HG03432 (cell line): ENCODE measurements around the gene FAM47B.

Experiments
- ATAC-seq: cut with Tn5 transposase; IDR thresholded peaks from one replicate; pipeline ENCODE4 v1.9.1; 2021; ENCODE audit warnings: mild to moderate bottlenecking, moderate library complexity; ENCODE audit not compliant: unreplicated experiment

Gene FAM47B

DNA sequence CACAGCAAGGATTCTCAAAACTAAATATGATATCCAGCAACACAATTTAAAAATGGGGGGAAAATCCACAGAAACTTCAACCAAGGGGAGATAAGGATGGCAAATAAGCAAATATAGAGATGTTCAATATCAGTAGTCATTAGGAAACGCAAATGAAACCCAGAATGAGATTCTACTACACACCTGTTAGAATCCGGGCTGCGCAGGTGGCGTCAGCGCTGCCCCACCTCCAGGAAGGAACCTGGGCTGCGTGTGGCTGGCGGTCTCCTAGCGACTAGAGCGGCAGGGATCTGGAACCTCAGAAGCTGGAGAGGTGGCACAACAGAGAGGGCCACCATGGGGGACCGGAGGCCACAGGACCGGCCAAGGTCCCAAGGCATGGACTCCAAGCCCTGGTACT, at the start of gene FAM47B:
FAM47B (plus strand) TSS at position 301 of the 400 bp plus-strand sequence; CDS start at position 337, 36 bp downstream.
- no peak for ATAC-seq

DNA sequence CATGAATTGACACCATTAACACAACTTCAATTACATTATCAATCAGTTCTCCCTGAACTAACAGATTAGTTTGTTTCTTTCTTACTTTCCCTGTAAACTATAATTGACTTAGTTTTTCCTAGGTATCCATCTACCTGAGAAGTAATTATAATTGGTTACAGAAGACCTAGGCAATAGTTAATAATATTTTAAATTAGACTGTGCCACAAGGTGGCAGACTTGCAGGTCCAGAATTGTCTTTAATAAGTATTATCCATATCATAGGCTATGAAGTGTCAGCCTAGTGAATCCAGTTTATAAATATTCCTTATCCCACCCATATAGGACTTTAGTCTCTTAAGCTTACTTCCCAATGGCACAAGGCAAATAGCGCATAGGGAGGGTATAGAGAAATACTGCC, 48.9 kb upstream of the FAM47B start:
- ATAC-seq, result no peak

DNA sequence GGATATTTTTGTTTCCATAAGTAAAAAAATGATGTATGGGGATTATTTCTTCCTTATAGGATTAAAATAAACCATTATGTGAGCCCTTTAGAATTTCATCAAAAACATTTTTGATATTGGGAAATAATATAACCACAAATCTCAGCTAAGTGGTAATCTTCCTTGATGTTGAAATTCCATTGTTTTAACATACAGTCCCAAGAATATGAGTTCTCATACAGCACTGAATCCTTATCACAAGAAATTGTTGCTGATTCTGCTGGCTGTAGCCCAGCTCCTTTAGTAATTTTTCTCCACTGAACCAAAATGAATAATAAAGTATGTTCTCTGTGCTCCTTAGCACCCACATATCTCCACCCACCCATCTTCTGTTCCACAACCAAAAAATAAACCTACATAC, 41.9 kb upstream of the FAM47B start:
- ATAC-seq, result no peak

DNA sequence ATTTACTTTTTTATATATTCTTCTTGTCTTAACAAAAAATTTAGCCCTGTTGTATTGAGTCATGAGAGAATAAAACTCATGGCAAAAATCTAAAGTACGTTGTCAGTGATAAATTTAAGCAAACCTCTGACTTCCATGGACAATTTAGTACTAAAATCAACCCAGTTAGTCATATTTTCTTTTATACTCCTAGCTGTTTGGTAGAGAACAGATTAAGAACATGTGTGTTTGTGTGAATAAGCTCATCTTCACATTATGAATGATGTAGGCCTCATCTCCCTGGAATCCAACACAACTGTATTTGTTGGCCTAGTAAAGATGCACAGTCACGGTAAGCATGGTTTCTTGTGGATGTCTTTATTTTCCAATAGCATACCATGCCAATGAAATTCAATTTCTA, 40.8 kb upstream of the FAM47B start:
- ATAC-seq, result no peak

DNA sequence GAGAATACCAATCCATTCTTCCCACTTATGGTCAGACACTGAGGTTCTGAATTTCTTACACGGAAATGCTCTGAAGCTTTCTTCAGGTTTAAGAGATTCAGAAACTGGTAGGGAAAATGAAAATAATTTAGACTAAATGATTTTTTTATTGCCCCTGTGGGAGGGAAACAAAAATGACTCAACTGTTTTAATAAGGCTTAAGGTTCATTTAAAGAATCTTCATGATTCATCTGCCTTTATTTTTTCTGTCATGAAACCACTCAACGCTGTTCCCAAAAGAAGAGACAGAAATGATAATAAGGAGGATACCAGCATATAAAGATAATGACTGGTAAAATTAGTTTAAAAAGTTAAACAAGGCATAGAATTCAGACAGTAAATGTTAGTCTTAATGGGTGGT, 39.3 kb upstream of the FAM47B start:
- no peak for ATAC-seq

DNA sequence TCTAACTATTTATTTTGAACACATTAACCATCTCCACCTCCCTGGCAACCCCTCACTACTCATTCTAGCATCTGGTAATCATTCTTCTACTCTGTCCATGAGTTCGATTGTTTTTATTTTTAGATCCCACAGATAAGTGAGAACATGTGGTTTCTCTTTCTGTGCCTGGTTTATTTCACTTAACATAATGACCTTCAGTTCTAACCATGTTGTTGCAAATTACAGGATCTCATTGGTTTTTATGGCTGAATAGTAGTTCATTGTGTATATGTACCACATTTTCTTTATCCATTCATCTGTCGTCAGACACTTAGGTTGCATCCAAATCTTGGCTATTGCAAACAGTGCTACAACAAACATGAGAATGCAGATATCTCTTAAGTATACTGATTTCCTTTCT, 33.4 kb upstream of the FAM47B start:
- ATAC-seq, result no peak

DNA sequence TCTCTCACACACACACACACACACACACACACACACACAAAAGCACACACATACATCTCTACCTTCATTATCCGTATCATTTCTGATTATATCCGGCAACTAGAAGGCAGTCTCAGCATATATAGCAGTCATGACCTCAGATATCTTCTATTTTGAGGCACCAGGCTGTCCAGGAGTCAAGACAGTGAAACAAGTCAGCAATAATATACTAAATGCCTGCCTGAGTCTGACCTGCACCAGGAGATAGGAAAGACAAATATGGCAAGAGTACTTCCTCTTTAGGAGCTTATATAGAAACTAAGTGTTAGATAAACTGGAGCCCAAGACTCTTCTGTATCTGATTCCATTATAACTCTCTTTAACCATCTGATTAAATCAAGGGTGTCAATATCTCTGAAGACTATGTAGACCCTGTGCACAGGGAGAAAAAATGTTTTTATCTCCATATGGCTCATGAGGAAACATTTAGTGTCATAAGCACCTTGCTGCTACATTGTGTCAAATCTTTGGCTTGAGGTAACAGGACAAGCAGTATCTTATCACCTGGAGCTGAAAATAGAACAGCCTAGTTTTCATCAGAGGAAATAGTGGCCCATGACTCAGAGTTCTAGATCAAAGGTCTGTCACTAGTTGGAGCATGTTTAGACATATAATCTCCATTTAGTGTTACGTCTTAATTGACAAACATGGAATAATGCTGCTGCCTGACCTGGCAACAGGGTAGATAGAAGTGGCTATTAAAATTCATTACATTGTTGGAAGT, 27.0 kb upstream of the FAM47B start:
- no peak for ATAC-seq

DNA sequence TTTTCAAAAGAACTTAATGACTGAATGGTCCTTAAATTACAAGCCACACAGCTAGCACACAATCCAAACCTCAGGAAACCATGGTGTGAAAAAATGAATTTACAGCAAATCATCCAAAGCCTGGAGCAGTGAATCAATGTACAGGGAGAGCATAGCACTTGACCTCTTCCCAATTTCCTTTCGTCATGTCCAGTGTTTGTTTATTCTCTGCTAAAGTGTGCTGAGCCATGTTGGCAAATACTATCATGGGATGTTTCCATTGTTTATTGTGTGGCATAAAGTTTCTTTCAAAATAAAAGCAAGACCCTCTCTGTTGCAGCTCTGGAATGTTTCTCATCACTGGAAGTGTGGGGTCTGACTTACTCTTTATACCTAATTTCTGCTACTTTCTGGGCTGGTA, 25.4 kb upstream of the FAM47B start:
- no peak for ATAC-seq

DNA sequence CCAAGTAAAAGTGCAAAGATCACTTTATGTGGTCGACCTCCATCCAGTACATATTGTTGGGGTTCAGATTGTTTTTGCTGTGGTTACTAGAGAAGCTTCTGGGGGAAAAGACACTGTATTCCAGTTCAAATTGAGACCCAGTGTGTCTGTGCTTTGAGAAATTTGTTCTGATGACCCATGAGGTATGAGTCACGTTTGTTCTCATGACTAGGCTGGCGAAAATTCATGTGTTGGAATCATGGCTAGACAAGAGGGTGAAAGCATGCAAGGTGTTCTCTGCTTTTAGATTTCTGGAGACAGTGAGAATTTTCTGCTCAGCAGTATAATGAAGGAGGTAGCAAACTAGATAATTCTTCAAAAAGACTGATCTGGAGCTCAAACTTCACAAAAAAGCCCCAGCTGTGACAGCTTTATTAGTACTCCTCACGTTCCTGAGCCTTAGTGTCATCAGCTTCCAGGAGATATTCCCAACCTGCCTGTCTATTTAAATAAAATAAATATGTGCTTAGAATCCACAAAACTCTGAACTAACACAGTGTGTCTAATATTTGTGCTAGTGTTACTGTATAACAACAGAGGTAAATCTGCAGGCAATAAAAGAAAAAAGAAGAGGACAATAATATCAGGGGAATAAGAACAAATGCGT, 24.4 kb upstream of the FAM47B start:
- no peak for ATAC-seq

DNA sequence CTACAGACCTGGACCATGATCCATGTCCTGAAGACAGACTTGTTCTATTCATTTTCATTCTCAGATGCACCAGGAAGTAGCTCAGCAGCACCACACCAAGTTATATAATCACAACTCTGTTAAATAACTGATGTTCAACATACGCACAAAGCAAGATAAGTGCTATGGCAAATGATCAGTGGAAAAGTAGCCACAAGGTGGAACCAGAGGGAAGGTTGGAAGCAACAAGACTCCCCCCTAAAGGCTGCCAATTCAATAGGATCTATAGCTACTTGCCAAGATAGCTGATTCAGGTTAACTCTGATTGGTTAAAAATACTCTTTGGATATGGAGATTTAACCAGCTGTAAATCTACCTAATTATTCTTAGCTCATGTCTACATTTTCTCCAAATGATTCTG, 23.7 kb upstream of the FAM47B start:
- no peak for ATAC-seq

DNA sequence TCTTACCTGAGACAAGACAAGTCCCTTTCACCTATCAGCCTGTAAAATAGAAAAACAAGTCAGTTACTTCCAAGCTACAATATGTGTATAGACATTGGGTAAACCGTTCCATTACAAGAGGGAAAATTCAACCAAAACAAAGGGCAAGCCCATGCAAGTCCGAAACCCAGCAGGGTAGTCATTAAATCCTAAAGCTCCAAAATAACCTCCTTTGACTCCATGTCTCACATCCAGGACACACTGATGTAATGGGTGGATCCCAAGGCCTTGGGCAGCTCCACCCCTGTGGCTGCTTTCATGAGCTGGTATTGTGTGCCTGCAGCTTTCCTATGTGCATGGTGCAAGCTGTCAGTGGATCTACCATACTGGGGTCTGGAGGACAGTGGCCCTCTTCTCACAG, 14.7 kb upstream of the FAM47B start:
- ATAC-seq, result no peak

DNA sequence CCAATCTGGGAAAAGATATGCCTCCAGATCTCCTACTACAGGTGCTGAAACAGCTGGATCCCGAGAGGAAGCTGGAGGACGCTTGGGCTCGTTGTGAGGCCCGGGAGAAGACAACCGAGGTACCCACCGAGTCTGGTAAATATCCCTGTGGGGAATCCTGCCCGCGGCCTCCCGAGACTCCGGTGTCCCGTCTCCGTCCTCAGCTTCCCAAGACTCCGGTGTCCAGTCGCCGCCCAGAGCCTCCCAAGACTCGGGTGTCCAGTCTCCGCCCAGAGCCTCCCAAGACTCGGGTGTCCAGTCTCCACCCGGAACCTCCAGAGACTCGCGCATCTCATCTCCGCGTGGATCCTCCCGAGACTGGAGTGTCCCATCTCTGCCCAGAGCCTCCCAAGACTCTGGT, 639 bp downstream of the FAM47B start:
- ATAC-seq, result no peak

DNA sequence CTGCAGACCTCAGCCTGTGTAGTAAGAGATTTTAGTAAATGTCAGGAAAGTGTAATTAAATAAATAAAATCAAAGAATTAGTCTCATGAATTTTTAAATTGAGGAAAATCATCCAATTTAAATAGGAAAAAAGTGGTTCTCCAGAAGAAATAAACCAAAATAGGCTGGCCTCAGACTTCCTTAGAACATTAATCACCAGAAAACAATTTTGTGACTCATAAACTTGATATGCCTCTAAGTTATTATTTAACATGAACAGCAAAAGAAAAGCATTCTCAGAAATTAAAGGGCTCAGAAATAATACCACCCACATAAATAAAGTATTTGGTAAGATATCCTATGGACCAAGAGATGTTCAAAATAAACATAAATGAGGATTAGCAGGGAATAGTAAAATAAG, 14.3 kb downstream of the FAM47B start:
- ATAC-seq, result no peak

DNA sequence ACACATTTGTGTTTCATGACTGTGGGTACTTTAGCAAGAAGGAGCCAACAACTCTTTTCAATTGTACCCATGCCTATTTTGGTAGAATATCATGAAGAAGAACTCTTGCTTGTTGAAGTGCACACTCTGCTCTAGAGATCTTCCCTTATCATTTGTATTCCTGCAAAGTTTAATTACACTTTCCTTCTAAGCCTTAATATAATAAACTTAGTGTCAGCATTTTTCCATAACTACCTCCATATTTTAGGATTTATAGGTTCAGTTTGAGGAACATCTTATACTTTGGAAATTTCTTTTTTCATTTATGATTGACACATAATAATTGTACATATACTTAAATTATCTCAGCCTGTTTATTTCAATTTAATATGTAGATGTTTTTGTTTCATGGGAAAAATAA, 19.1 kb downstream of the FAM47B start:
- no peak for ATAC-seq

DNA sequence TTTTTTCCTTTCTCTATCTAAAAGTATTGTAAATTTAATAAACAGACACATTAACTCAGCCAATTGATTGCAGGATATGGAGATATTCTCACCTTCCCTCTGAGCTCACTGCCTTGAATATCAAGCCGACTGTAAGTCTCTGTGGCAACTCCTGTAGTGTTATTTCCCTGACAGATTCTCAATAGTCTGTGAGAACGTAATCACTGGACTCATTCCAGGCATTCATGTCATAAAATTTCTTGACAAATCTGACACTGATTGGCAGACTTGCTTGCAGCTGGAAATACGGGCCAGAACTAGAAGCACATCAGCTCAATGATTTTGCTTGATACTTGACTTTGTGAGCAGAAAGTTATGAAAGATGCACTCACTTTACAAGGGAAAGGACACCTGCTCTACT, 29.6 kb downstream of the FAM47B start:
- no peak for ATAC-seq

DNA sequence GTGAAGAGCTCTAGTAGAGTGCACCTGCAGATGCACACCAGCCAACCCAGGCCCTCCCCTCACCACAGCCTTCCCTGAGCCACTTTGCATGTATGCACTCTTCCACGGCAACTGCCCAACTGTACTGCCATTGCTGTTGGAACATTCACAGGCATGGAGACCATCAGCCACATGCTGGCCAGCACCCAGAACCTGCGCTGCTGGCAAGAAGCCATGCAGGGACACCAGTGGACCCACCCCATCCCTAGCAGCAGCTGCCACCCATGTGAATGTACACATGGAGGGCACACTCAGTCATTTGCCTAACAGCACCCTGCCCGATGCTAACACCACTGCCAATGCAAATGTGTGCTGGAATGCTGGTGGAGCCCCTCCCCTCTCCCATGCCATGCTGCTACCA, 35.6 kb downstream of the FAM47B start:
- ATAC-seq, result no peak

DNA sequence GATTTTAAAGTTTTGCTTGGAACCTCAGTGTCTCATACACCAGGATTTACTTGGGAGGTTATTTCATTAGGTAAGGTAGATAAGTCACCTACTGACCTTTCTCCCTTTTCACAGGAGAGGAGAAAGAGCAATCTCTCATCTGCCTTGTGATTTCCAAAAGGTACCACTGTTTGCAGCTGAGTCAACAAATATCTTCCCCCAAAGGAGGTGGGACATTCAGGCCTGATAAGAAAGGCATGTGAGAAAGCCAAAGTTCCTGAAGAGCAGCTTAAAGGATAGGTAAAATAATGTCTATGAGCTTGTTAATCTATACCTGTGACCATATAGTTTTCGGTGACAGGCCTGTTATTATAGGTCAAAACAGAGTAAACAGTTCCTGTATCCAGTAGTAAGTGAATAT, 45.0 kb downstream of the FAM47B start:
- ATAC-seq, result no peak
